Right lobe of liver (tissue), 4 donors: ENCODE results near the gene RRP1.

Source experiments
- CTCF ChIP-seq, 4 donors: fragments of 200-600 bp in 3 of 4; fragments of 450-650 bp in 1 of 4; IDR thresholded peaks; one replicate each; pipeline versions ENCODE4 v1.5.1 to v1.8.0; 2016 to 2022; ENCODE audit warnings: antibody characterized with exemption in 4 of 4, mild to moderate bottlenecking in 2 of 4
- POLR2A ChIP-seq: fragments of 450-650 bp; IDR thresholded peaks from one replicate; pipeline ENCODE4 v1.6.1; 2017; ENCODE audit warnings: antibody characterized with exemption, mild to moderate bottlenecking
- donor health status: DM: no; HTN: no; CAD: no.
- donor health status: DM: no; HTN: no; CAD: no.
- donor health status: DM: no; HTN: yes; CAD: no.

- TF ChIP-seq CTCF (IDR thresholded peaks at IDR 0.05) = no peak
- no peak for TF ChIP-seq POLR2A
Observed at GRCh38 chr21:43817157-43818086, 28.0 kb downstream of the RRP1 start.
